B cell (primary cell): ENCODE measurements around the gene CDC42SE2. TPM values are rescaled to one million over a fixed set of nuclear protein-coding genes. Genes with fewer than 3 reads are reported as not detected.

Source experiments
- ATAC-seq: fragments of 200-7000 bp; cut with Tn5 transposase; one replicate; pipeline ENCODE4 v1.10.0; 2021; ENCODE audit warnings: low read depth, mild to moderate bottlenecking, moderate number of reproducible peaks, moderate library complexity
- CTCF ChIA-PET: fragments of 350-600 bp; sonication (Branson Sonifier 250); formaldehyde crosslinking; loops from one replicate; lab custom pipeline; 2021; ENCODE audit warnings: antibody characterized with exemption, inconsistent platforms; lab: Charles Lee
- POLR2A ChIA-PET: fragments of 350-600 bp; sonication (Branson Sonifier 250); formaldehyde crosslinking; loops from one replicate; lab custom pipeline; 2021; ENCODE audit warnings: antibody characterized with exemption; lab: Charles Lee
- DNase-seq: peaks from one replicate; pipeline ENCODE4 v3.0.0; 2013
- H2AFZ ChIP-seq: 2 replicates; pipeline ENCODE4 v1.6.1; 2012; ENCODE audit warnings: mild to moderate bottlenecking, low read depth, low read length; ENCODE audit not compliant: insufficient read depth, poor library complexity, severe bottlenecking
- H3K27ac ChIP-seq, 2 donors: 1 replicate in 1 of 2; 2 replicates in 1 of 2; pipeline ENCODE4 v1.5.1; 2012 to 2013; ENCODE audit warnings: low read length in 2 of 2, mild to moderate bottlenecking in 2 of 2, moderate library complexity in 1 of 2
- H3K27me3 ChIP-seq, 4 experiments: fragments of 200-600 bp in 1 of 4; sonication (generic) in 1 of 4; replicated peaks in 1 of 4; 1 replicate in 2 of 4; 2 replicates in 2 of 4; pipeline versions ENCODE4 v1.6.1 to v1.7.0; 2013 to 2016; ENCODE audit warnings: low read length in 3 of 4, mild to moderate bottlenecking in 2 of 4, mixed read lengths in 1 of 4, moderate library complexity in 1 of 4; ENCODE audit not compliant: insufficient read depth in 4 of 4, control insufficient read depth in 3 of 4; ENCODE audit errors: control extremely low read depth in 1 of 4
- H3K36me3 ChIP-seq, 2 experiments: replicated peaks in 1 of 2; 1 replicate in 1 of 2; 2 replicates in 1 of 2; pipeline versions ENCODE4 v1.6.1 to v1.7.1; 2013; ENCODE audit warnings: low read length in 1 of 2; ENCODE audit not compliant: insufficient read depth in 2 of 2, control insufficient read depth in 1 of 2; ENCODE audit errors: control extremely low read depth in 1 of 2, extremely low read depth in 1 of 2
- H3K4me1 ChIP-seq, 2 donors: fragments of 200-600 bp in 1 of 2; sonication (generic) in 1 of 2; 1 replicate in 1 of 2; 2 replicates in 1 of 2; pipeline versions ENCODE4 v1.5.1 to v1.6.1; 2013 to 2017; ENCODE audit warnings: low read length in 2 of 2; ENCODE audit not compliant: control insufficient read depth in 2 of 2, insufficient read depth in 2 of 2
- H3K4me2 ChIP-seq: replicated peaks from 2 replicates; pipeline ENCODE3; 2012; ENCODE audit warnings: mild to moderate bottlenecking, low read depth, low read length; ENCODE audit not compliant: poor library complexity, severe bottlenecking
- H3K4me3 ChIP-seq, 5 experiments: fragments of 200-600 bp in 1 of 5; sonication (generic) in 1 of 5; 1 replicate in 3 of 5; 2 replicates in 2 of 5; pipeline versions ENCODE4 v1.5.1 to v1.7.0; 2011 to 2016; ENCODE audit warnings: low read length in 4 of 5, mild to moderate bottlenecking in 4 of 5, low read depth in 2 of 5, control low read depth in 1 of 5, moderate library complexity in 1 of 5; ENCODE audit not compliant: insufficient read depth in 1 of 5; ENCODE audit errors: control extremely low read depth in 1 of 5, extremely low read depth in 1 of 5
- H3K79me2 ChIP-seq: fragments of 200-600 bp; sonication (generic); one replicate; pipeline ENCODE4 v1.6.0; 2016; ENCODE audit warnings: low read length; ENCODE audit not compliant: control insufficient read depth, insufficient read depth
- H3K9ac ChIP-seq: fragments of 200-600 bp; sonication (generic); 2 replicates; pipeline ENCODE4 v1.6.1; 2017; ENCODE audit warnings: mild to moderate bottlenecking, low read length, moderate library complexity
- H3K9me3 ChIP-seq, 3 donors: one replicate each; pipeline versions ENCODE4 v1.6.1 to v1.7.1; 2013; ENCODE audit warnings: low read length in 2 of 3; ENCODE audit not compliant: control insufficient read depth in 2 of 3, insufficient read depth in 1 of 3; ENCODE audit errors: control extremely low read depth in 1 of 3
- H4K20me1 ChIP-seq: 2 replicates; pipeline ENCODE4 v1.6.0; 2012; ENCODE audit warnings: mild to moderate bottlenecking, low read length; ENCODE audit not compliant: insufficient read depth, control insufficient read depth, poor library complexity, severe bottlenecking
- H3K27ac Mint-ChIP-seq: one replicate; pipeline ENCODE4 v1.8.0; 2021; ENCODE audit warnings: mixed read lengths
- H3K27me3 Mint-ChIP-seq: one replicate; pipeline ENCODE4 v1.8.0; 2021; ENCODE audit warnings: mixed read lengths
- H3K4me1 Mint-ChIP-seq: one replicate; pipeline ENCODE4 v1.8.0; 2021; ENCODE audit warnings: mixed read lengths
- H3K4me3 Mint-ChIP-seq: one replicate; pipeline ENCODE4 v1.8.0; 2021; ENCODE audit warnings: mixed read lengths
- H3K9me3 Mint-ChIP-seq: one replicate; pipeline ENCODE4 v1.8.0; 2022; ENCODE audit warnings: mixed read lengths; ENCODE audit not compliant: insufficient read depth
- EZH2 ChIP-seq: IDR thresholded peaks from 2 replicates; pipeline ENCODE4 v1.6.1; 2012; ENCODE audit warnings: borderline replicate concordance, low read depth, mild to moderate bottlenecking, moderate library complexity, low read length; ENCODE audit not compliant: insufficient read depth, poor library complexity, severe bottlenecking
- WGBS: methylation state at CpG from one replicate; pipeline ENCODE4 v1.1.5; 2013; ENCODE audit warnings: missing lambda C conversion rate; ENCODE audit not compliant: insufficient coverage; 5-methylcytosine and 5-hydroxymethylcytosine counted together
- intact Hi-C: fragments of 100-400 bp; cut with micrococcal nuclease; formaldehyde crosslinking; loops from one replicate; pipeline ENCODE4 v1.10.0; 2022
- polyA plus RNA-seq: library from polyadenylated mRNA; depleted of rRNA; stranded (reverse); fragments of >200 nt; gene quantifications from 2 replicates; pipeline ENCODE4 v1.2.3, GENCODE V29; 2012
- total RNA-seq, 2 donors: library from RNA; stranded (reverse); fragments of 120-200 nt in 1 of 2; gene quantifications; 1 replicate in 1 of 2; 2 replicates in 1 of 2; pipeline versions ENCODE4 v1.2.3 to v1.2.4, GENCODE V29; 2013 to 2022
- TF ChIP-seq, protein P1 (sequence below): fragments of 200-600 bp; IDR thresholded peaks from one replicate; pipeline ENCODE4 v1.8.0; 2022; ENCODE audit warnings: antibody characterized with exemption, mild to moderate bottlenecking

The CDC42SE2 gene
- total and polyA plus RNA-seq, 2 donors (not counting 1 experiment from before 2014, with no cell fraction given), result 42.5 to 161 TPM

DNA sequence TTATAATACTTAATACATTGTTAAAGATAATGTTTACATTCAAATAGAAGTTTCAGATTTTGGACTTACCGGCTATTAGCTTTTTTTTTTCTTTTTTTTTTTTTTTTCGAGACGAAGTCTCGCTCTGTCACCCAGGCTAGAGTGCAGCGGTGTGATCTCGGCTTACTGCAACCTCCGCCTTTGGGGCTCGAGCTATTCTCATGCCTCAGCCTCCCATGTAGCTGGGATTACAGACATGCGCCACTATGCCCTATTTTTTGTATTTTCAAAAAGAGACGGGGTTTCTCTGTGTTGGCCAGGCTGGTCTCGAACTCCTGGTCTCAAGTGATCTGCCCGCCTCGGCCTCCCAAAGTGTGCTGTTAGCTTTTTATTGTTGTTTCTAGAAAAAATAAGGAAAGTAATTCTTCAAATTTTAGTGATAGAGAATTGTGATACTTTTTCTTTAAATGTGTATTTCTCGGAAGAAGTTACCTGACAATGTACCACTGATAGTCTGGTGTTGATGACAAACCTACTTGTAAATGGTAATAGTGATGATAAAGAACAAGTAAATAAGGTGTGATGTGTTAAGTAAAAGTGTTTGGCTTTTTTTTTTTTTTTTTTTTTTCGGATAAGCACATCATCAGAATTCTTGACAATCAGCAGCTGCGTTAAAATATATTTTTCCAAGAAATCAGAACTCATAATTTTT lies 2.7 kb downstream of the CDC42SE2 start:
- Histone ChIP-seq H3K9me3 (no peaks in the 10 kb centered on the region), H3K9ac (peak overlapping the region; percentile 22), H3K4me3 (peak overlapping the region in 3 of 5 experiments; percentile 18 to 100 (median 95)), H3K27ac (peak overlapping the region; percentile 17 to 72), H3K4me1 (peaks cover 58 to 61% of the 10 kb centered on the region in 2 donors), H2AFZ (no peak overlapping the region), H3K79me2 (peaks cover 92% of the 10 kb centered on the region), H3K36me3 (no peaks in the 10 kb centered on the region), H3K4me2 (peak overlapping the region; percentile 76), H3K27me3 (no peaks in the 10 kb centered on the region), H4K20me1 (peaks cover 27% of the 10 kb centered on the region)
- intact Hi-C loops, result loop anchor here (1.0 to 5.0 kb wide), 3 partner anchors 9 to 56 kb away; no protein-coding TSS in a partner anchor
- no peaks in the 10 kb centered on the region for H3K9me3 Mint-ChIP-seq
- no peak for DNase-seq
- H3K4me3 Mint-ChIP-seq, result peak overlapping the region; percentile 65
- H3K27me3 Mint-ChIP-seq, result no peaks in the 10 kb centered on the region
- ChIA-PET POLR2A (interaction anchor here (0.6 to 5.3 kb wide), 6 partner anchors 9 to 115 kb away, joined by 5 to 42 read pairs (median 7); no protein-coding TSS in a partner anchor), CTCF (interaction anchor here (0.7 to 8.6 kb wide), 16 partner anchors 8 to 128 kb away, joined by 3 to 117 read pairs (median 10); no protein-coding TSS in a partner anchor)
- peaks cover 58% of the 10 kb centered on the region for H3K4me1 Mint-ChIP-seq
- WGBS, result 86% methylated on average over 10 of the region's 16 CpGs
- peak overlapping the region; percentile 50 for H3K27ac Mint-ChIP-seq
- TF ChIP-seq, protein P1, sequence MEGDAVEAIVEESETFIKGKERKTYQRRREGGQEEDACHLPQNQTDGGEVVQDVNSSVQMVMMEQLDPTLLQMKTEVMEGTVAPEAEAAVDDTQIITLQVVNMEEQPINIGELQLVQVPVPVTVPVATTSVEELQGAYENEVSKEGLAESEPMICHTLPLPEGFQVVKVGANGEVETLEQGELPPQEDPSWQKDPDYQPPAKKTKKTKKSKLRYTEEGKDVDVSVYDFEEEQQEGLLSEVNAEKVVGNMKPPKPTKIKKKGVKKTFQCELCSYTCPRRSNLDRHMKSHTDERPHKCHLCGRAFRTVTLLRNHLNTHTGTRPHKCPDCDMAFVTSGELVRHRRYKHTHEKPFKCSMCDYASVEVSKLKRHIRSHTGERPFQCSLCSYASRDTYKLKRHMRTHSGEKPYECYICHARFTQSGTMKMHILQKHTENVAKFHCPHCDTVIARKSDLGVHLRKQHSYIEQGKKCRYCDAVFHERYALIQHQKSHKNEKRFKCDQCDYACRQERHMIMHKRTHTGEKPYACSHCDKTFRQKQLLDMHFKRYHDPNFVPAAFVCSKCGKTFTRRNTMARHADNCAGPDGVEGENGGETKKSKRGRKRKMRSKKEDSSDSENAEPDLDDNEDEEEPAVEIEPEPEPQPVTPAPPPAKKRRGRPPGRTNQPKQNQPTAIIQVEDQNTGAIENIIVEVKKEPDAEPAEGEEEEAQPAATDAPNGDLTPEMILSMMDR, result no peak
- TF ChIP-seq EZH2, result no peak
- no peak for ATAC-seq
